Uterus (tissue), 2 donors: ENCODE results near the gene EEF1A1.

ENCODE experiments used
- CTCF ChIP-seq, 4 experiments: fragments of 200-600 bp in 2 of 4; fragments of 450-650 bp in 2 of 4; sonication (generic) in 2 of 4; IDR thresholded peaks; one replicate each; pipeline ENCODE4 v1.5.1; 2016 to 2019; ENCODE audit warnings: antibody characterized with exemption in 4 of 4, mild to moderate bottlenecking in 2 of 4, moderate library complexity in 1 of 4
- POLR2A ChIP-seq, 2 donors: fragments of 450-650 bp; IDR thresholded peaks; one replicate each; pipeline ENCODE4 v1.6.1; 2016; ENCODE audit warnings: antibody characterized with exemption in 2 of 2, mild to moderate bottlenecking in 1 of 2, moderate library complexity in 1 of 2

- TF ChIP-seq POLR2A (IDR thresholded peaks at IDR 0.05) (no peak), CTCF (IDR thresholded peaks at IDR 0.05) (no peak)
Measured at GRCh38 chr6:73566954-73567591, 46.2 kb upstream of the EEF1A1 start.
